CD4-positive, alpha-beta T cell treated with Interleukin-4 for 1 hour (primary cell): ENCODE results near the gene DCK.

Experiments
- DNase-seq, 2 donors: peaks; one replicate each; pipeline ENCODE4 v3.0.0-alpha.2; 2020 to 2022

The DCK gene

GRCh38 chr4:71065991-71066510 lies 72.6 kb downstream of the DCK start:
- no peak for DNase-seq

- DNase-seq = no peak
Observed at GRCh38 chr4:71066737-71067716, 73.6 kb downstream of the DCK start.

DNA sequence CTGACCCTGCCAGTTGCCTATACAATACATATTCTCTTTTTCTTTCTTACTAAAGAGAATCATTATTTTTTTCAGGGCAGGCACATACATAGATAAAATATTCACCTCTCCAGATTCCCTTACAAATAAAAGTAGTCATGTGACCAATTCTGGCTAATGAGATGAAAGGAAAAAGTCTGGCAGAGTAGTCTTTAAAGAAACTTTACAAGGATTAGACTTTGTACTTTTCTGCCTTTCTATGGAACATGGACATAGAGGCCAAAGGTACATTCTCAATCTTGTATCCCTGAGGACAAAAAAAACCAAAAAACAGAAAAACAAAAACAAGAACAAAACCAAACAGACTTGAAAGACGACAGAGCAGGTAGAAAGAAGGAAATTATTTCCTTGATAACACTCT lies 75.6 kb downstream of the DCK start:
- no peak for DNase-seq

- DNase-seq = no peak
Observed at GRCh38 chr4:71070015-71070414, 76.6 kb downstream of the DCK start.

DNA sequence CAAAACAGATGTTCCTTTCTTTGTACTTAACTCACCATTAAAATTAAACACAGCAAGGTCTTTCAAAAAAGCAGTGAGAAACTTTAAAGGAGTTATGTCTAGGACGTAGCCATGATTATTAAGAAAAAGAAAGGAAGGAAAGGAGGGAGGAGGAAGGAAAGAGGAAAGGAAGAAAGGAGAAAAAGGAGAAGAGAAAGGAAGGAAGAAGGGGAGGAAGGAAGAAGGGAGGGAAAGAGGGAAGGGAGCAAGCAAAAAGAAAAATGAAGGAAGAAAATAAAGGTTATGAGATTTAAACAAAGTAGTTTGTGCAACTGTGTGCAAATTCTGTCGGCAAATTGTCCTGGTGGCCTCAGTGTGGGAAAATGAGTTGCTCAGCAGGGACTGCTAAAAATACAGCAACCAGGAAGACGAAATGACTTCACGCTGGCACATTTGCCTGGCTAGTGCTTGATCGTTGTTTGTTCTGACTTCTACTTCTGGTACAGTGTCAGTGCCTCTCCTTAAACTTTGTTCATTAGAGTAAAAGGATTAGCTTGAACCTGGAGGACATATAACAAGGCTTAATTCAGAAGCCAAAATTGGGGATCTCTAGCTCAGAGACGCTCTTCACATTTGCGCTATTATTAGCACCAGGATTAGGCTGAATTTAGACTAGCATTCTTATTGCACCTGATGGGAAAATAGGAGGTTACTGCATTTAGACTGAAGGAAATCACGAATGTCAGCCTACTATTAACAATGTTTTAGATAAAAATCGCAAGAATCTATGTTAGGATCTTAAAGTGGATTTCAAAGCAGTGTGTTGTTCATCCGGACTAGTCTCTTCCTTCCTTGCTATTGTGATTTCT lies 81.2 kb downstream of the DCK start:
- no peak for DNase-seq
